NCI-H460 (cell line): ENCODE results near the gene DRGX. TPM values are rescaled to one million over a fixed set of nuclear protein-coding genes. Genes with fewer than 3 reads are reported as not detected.
A peak's percentile ranks its signal among the peaks of the same experiment; 100 is the strongest.

Experiments
- DNase-seq: peaks from one replicate; pipeline ENCODE4 v3.0.0-alpha.2; 2016; ENCODE audit warnings: low read depth; ENCODE audit errors: extremely low read depth
- total RNA-seq: library from RNA; depleted of rRNA; stranded (reverse); fragments of >200 nt; shearing (Covaris generic); gene quantifications from 2 replicates; pipeline ENCODE4 v1.2.3, GENCODE V29; 2014

Gene DRGX
- total RNA-seq, 1 experiment from 2014 or later: not detected

DNA sequence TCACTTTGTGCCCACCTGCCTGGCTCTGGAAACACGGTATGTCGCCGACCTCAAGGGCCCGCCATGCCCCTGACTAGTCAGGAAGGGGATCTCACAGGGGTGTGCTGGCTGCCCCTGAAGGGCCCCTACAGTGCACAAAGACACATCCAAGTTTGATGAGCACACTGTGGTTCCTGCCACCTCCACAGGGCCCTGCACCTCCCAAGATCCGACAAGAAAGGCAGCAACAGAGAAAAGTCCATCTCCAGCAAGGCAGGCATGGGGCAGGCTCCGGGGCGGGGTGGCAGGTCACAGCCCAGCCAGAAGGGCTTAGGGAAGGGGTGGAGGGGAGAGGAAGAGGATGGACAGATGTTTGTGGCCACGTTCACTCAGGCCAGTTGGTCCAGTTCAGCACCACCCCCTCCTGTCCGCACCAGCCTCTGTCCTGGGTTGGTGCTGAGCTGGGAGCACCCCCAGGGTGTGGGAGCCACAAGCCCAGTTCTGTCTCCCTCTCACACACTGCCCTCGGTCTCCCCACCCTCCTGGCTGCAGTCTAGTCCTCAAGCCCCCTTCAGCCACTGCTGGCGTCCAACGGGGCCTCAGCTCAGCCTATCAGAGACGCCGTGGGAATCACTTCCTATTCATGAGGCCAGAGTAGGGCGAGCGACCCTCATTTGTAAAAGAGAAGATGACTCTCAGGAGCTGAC is 11.5 kb downstream of the DRGX start:
- DNase-seq: no peak

DNA sequence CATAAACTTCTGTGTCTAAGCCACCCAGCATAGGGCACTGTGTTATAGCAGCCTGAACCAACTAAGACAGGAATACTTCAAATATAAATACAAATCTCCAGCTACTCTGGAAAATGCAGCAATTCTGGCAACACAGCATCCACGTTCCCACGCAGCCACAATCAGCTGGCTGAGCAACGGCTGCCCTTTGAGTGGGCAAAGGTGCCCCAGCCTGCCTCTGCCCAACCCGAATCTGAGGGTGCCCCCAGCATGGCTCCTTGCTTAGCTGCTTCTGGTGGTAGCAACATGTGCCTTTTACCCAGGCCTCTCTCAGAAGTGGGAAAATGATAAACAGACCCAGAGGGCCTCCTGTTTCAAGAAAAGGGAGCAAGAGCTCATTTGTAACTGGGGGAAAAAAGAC is 12.0 kb downstream of the DRGX start:
- DNase-seq: no peak

DNA sequence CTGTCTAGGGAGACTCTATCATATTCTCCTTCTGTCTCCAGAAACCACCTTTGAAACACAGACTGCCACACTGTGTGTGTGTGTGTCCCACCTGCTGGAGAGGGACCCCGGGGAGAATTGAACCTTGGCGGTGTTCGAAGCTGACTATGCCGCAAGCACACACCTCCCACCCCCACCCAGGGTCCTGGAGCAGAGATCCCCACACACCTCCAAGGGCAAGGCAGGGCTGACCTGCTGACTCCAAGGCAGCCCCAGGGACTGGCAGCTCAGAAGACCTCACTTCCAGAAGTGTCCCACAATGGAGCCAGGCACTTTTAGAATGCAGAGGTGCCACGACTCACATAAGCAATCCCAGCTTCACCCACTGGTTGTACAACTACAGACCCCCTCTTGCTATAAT is 13.1 kb downstream of the DRGX start:
- no peak for DNase-seq

DNA sequence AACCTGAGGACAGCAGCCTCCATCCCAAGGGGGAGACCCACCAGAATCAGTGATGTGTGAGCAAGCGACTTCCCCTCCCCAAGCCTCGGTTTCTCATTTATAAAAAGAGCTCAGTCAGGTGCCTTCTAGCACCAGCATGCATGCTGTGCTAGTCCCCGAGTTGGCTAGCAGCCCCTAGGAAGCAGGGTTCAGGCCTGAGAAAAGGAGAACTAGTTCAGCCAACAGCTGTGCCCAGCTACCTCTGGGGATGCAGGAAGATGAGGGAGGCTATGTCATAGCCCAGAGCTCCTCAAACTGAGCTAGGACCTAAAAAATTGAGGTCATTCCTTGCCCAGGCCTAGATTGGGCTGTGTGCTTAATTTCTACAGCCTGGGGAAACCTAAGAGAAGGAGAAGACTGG is 13.7 kb downstream of the DRGX start:
- no peak for DNase-seq

DNA sequence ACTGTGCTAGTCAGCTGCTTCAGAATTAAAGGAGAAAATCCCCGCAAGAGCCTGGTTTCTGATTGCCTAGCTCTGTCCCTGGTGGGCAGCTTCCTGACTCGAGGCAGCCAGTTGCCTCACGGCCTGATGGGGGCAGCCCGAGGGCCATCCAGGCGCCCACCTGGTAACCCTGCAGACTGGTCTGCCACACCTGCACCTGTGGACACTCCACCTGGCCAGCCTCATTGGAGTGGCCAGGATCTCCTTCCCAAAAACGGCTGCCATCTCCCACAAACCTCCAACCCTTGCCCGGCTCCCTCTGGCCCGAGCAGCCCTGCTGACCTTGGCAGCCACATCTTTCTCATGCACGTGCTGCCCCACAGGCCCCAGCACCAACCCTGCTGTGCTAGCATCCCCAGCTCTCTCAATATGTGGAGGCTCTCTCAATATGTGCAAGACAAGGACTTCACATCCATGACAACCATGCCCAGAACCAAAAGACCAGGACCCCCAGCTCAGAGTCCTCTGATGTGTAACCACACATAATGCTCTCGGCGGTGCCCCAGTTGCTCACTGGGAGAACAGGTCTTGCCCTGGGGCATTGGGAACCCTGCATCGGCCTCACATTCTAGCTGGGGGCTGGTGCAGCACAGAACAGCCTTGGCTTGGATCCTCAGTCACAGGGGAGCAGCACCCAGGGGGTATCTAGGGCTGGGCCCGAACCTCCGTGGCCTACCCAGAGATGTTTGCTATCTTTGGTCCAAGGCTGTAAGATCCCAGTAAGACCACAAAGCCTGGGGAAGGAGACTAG is 14.6 kb downstream of the DRGX start:
- no peak for DNase-seq

DNA sequence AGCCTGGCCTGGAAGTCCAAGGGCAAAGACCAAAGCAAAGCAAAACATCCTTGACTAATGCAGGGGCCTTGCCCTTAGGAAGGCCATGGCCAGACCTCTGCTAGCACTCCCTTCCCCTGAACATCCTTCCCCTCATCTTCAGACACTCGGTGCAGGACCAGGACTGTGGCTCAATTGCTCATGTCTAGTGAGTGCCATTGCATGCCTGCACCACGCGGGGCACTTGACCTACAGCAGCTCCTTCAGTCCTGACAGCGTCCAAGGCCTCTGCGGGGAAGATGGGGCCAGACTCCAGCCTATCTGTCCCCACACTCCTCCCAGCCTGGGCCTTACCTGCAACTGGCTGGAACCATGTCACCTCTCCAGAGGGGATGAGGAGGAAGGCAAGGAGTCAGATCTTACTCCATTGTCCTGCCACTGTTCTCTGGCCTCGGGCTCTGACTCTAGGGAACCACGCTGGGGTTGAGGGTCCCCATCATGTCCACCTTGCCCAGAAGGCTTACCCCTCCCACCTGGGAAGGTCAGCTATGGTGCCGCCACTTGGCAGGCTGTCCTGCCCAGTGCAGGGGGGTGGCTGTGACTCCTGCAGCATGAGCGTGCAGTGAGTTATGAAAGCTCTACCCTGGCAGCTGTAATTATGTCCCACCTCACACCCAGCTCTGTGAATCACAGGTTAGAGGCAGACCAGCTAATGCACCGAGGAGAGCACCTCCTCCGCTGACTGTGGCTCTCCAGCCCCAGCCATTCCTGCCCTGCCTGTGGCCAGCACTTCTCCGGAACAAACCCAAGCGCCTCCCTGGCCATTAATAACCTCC is 16.1 kb downstream of the DRGX start:
- DNase-seq: peak; percentile 8

DNA sequence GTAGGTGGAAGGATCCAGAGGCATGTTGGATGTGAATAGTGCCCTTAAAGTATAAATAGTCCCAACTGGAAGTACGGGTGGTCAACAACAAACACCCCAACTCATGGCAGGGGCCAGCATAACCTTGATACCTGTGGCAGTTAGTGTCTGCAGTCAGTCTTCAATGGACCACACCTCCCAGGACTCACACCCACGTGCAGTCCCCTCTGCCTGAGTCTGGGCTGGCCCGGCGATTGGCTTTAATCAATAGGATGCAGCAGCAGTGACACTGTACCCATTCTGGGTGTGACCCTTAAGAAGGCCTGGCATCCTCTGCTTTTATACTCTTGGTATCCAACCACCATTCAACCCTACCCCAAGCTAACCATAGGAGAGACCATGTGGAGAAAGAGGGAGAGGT is 18.6 kb downstream of the DRGX start:
- no peak for DNase-seq

DNA sequence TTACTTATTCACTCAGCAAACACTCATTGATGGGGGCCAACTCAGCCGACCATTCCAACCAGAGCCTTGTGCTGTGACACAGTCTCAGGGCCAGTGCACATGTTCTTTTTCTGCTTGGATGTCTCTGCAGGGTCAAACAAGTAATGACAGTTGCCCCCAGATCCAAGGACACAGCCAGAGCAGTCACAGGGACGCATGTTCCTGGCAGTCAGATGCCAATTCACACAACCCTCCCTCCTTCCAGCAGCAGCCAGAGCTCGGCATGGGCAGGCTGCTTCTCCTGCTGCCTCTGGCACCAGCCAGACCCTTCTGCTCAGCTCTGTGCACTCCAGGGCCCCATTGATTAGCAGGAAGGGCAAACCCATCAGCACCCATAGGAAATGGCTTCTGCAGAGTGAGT is 20.3 kb downstream of the DRGX start:
- DNase-seq: no peak

DNA sequence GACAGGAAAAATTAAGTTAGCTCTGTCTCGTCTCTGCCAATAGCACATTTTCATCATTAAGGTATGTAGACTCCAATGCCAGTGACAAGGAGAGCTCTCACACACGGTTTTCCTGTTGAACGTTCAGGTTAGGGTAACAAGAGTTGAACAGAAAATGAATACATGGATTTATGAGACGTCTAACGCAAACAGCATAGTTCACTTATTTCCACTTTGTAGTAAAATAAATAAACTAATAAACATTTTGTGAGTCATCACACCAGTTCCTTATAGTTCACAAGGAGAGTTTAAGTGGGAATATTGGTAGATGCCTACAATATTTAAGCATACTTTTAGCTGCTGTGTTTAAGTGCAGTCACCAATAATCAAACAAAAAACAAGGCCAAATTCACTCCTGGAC is 21.1 kb downstream of the DRGX start:
- no peak for DNase-seq

DNA sequence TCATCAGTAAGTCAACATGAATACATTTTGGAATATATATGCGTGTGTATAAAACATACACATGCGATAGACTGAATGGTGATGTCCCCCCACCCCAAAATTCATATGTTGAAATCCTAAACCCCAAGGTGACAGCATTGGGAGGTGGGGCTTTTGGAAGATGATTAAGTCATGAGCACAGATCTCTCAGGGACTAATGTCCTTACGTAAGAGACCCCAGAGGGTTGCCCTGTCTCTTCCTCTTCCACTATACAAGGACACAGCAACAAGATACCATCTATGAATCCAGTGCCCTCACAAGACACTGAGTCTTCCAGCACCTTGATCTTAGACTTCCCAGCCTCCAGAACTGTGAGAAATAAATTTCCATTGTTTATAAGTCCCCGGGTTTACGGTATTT is 22.5 kb downstream of the DRGX start:
- no peak for DNase-seq

DNA sequence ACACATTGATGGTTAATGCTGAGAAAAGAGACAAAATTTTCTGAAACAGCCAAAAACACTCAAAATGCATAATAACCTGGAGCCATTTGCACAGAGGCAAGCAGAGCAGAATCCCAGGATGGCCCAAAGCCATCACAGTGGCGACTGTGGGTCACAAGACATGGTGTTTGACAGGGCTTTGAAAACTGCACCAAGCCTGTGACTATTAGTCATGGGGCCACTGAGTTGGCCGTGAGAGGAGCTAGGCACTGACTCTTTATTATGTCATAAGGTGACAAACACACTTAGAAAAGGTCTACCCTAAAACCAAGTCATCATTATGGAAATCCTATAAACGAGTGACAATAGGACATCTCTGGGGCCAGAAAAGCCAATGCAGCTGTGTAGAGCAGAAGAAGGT is 23.9 kb downstream of the DRGX start:
- DNase-seq: no peak

DNA sequence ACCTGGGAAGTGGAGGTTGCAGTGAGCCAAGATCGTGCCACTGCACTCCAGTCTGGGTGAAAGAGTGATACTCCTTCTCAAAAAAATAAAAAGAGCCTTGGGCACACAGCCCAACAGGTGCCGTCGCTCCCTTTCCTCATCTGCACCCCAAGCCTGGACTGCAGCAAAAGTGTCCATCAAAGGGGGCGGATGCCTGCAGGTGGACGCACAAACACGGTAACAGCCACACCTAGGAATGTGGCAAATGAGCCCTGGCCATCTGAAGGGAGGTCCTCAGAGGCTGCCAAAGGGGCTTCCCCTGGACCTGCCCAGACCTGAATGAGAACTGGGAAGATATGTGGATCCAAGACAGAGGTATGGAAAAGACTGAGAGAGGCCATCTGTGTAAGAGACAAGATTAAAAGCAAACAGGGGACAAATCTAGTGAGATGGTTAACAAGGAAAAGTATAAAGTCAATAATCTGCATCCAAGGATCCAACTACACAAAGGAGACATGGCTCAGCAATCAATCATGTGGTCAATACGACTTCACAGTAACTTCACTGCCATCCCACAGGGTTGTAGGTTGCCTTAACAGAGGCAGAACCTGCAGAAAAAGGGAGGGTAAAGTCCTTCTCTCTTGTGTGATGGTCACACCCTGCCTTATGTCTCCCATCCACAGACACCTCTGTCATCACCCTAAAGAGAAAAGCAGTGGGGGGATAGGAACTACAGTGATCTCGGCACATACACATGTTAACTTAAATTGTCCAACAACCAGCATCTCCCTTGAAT is 25.4 kb downstream of the DRGX start:
- no peak for DNase-seq

DNA sequence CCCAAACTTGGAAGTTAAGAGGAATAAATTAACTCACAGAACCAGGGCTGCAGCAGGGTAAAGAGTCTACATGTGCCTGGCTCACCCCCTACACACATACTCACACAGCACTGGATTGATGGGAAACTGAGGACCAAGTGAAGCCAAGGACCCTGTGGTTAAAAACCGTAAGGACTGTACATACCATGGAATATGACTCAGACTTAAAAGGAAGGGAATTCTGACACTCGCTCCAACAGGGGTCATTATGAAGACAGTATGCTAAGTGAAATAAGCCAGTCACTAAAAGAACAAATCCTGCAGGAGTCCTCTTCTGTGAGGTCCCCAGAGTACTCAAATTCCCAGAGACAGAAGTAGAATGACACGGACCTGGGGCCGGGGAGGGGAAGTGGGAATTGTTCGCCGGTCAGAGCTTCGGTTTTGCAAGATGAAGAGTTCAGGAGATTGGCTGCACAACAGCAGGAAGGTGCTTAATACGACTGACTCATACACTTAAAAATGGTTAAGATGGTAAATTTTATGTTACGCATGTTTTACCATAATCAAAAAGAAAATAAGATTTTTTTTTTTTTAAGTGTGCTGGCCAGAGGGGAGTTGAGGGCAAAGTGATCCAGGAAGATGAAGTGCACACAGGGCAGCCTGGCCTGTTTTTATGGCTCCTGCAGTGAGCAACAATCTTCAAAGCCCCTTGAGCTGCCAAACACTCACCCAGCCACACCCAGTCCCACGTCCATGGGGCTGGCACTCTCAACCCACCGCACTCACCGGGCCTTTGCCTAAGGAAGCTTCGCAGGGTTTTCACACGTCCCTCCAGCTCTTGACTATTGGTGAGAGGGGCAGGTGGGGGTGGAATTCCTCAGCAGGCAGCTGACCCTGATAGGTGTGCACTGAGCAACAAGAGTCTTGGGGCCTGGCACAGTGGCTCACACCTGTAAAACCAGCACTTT is 26.4 kb downstream of the DRGX start:
- no peak for DNase-seq

DNA sequence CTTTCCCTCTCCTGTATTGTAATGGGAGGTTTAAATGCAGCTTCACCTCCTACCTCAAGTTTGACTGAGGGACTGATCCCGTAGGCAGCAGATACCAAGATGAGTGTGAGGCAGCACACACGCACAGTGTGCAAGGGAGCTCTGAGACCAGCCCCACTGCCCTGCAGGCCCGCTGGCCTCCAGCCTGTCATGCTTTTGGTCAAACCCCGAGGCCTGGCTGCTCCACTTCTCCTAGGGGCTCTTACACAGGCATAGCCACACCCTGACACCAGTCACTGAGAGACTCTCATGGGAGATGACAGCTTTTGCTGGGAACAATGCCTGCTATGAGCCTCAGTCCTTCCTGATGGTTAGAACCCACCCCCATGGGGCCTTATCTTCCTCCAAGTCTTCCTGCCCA is 27.6 kb downstream of the DRGX start:
- no peak for DNase-seq

DNA sequence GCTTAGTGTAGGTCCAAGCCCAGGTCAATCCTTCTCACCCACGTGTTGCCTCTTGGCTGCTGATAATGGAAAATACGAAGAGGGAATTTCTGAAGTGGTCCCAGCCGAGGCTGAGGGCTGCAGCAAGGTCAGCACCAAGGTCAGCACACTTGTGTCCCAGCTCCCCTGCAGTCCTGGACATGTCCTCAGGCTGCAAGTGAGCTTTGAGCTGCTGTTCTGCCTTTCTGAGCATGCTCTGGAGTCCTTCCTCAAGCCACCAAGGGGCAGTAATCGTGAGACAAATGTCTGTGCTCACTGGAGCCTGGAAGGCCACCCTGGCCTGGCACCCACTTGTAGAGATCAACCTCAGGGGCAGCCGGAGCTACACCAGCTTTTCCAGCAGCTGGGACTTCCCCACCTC is 28.3 kb downstream of the DRGX start:
- DNase-seq: no peak

DNA sequence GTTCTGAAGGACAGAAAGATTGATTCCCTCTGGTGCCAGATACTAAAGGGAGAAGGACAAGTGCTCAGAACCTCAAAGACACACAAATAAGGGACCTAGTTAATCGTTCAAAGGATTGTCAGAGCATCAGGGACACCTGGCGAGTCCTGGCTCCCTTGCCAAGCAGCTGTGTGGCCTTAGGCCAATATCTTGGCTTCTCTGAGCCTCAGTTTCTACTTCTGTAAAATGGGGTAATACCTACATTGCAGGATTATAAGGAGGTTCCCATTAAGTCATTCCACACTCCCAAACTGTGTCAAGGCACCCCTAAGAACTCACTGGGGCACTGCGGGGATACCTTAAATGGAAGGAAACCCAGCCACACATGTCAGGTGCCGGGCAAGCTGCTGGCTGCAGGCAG is 29.4 kb downstream of the DRGX start:
- DNase-seq: no peak

DNA sequence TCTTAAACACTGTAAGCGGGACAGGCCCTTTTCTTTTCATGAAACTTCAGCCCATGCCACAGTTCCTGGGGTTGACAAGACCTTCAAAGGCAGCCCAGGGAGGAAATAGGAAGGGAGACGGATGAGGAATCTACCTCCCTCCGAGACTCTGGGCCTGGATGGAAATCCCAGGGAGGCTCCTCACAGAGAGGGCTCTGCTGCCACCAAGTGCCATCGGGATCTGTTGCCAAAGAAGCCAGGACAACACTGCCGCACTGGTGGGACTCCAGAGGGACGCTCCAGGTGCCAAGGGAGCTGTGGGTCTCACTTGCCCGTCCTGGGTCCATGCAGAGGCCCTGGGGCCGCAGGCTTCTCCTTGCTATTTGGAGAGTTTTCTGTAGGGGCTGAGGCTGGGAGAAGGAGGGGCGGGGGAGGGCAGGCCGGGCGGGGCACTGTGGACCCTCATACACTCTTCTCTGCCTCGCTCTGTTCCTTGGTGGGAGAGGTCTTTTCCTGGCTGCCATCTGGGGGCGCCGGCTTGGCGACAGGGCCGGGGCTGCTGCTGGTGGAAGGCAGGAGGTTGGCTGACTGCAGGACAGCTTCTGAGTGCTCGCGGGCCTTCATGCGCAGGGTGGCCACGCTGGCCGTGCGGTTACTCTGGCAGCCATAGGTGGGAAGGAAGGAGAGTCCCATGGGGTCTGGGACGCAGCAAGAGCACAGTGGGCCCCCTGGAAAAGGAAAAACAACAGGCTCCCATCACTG is 30.0 kb downstream of the DRGX start:
- DNase-seq: no peak

DNA sequence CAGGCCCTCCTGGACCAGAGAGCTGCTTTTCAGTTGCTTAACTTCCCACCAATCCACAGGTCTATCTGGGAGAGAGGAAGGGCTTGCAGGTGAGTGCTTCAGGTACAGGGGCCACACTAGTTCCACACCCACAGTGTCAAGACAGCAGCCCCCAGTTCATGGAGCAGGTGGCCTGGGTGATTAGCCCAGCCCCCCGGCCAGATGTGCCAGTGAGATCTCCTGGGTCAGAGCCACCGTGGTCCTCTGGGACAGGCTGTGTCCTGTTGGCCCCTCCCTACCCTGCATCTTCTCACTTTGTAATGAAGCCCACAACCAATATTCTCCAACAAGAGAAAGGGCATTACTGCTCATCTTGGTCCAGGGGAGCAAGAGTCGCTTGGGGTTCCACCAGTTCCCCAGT is 30.6 kb downstream of the DRGX start:
- DNase-seq: no peak

DNA sequence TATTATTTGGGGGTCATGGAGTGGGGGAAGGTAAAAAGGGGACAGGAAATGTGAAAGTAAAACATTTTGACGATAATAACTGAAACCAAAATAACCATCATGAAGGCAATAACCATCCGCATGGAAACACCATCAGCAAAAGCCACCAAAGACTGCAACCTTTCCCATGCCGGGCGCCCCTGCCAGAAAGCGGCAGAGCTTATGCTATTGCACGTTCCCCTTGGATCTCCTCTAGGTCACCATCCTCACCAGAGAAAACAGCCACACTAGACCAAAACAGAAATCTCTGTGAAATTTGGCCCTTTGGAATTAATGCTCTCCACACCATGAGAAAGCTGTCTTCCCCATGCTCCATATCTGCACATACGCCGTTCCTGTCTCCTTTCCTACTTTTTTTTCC is 31.1 kb downstream of the DRGX start:
- DNase-seq: no peak
